Hepatocyte (in vitro differentiated cells): ENCODE measurements around the gene GNG7.

Source experiments
- EZH2 ChIP-seq: fragments of 200-600 bp; sonication (generic); IDR thresholded peaks from 2 replicates; pipeline ENCODE4 v1.6.1; 2016; ENCODE audit warnings: antibody characterized with exemption, mild to moderate bottlenecking, borderline replicate concordance
- TF ChIP-seq, protein P1 (sequence below): fragments of 200-600 bp; sonication (generic); IDR thresholded peaks from 2 replicates; pipeline ENCODE4 v1.5.1; 2016; ENCODE audit warnings: antibody characterized with exemption, mild to moderate bottlenecking; ENCODE audit not compliant: poor library complexity

- TF ChIP-seq, protein P1, sequence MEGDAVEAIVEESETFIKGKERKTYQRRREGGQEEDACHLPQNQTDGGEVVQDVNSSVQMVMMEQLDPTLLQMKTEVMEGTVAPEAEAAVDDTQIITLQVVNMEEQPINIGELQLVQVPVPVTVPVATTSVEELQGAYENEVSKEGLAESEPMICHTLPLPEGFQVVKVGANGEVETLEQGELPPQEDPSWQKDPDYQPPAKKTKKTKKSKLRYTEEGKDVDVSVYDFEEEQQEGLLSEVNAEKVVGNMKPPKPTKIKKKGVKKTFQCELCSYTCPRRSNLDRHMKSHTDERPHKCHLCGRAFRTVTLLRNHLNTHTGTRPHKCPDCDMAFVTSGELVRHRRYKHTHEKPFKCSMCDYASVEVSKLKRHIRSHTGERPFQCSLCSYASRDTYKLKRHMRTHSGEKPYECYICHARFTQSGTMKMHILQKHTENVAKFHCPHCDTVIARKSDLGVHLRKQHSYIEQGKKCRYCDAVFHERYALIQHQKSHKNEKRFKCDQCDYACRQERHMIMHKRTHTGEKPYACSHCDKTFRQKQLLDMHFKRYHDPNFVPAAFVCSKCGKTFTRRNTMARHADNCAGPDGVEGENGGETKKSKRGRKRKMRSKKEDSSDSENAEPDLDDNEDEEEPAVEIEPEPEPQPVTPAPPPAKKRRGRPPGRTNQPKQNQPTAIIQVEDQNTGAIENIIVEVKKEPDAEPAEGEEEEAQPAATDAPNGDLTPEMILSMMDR: no peak
- no peak for TF ChIP-seq EZH2
Measured at GRCh38 chr19:2488405-2488941, 214.0 kb downstream of the GNG7 start.
